ENCODE results near the gene DYNC1LI2. TPM values are rescaled to one million over a fixed set of nuclear protein-coding genes. Genes with fewer than 3 reads are reported as not detected.

Gene DYNC1LI2
- total and polyA plus RNA-seq, 3 experiments from 2014 or later = 35.0 to 53.8 (median 50.5) TPM

- Histone ChIP-seq H3K27me3 (ENCODE audit: insufficient read depth, low read length, poor library complexity, severe bottlenecking) (no peaks in the 10 kb centered on the region), H3K4me3 (ENCODE audit: low read length) (no peak overlapping the region), H3K36me3 (ENCODE audit: insufficient read depth, low read length) (no peaks in the 10 kb centered on the region), H3K9me3 (ENCODE audit: low read length) (no peaks in the 10 kb centered on the region), H3K27ac (ENCODE audit: low read depth, low read length) (no peak overlapping the region), H3K4me1 (ENCODE audit: insufficient read depth, low read length) (peaks cover 4% of the 10 kb centered on the region)
- Mint-ChIP-seq H3K9me3 (no peaks in the 10 kb centered on the region), H3K4me1 (peaks cover 2 to 7% (median 7%) of the 10 kb centered on the region in 3 donors), H3K27me3 (peaks cover 11% of the 10 kb centered on the region in 2 donors), H3K27ac (no peak overlapping the region), H3K36me3 (no peaks in the 10 kb centered on the region), H3K4me3 (no peak overlapping the region)
- DNase-seq = no peak
- ChIA-PET CTCF (no interaction called here), POLR2A (no interaction called here)
These were observed 49.9 kb downstream of the DYNC1LI2 start for GRCh38 chr16:66701516-66701915.

- POLR2A ChIA-PET = no interaction called here
- CTCF ChIA-PET = no interaction called here
- H3K4me3 ChIP-seq (ENCODE audit: low read length) = no peak overlapping the region
These were observed 50.4 kb downstream of the DYNC1LI2 start for GRCh38 chr16:66701026-66701425.

DNA sequence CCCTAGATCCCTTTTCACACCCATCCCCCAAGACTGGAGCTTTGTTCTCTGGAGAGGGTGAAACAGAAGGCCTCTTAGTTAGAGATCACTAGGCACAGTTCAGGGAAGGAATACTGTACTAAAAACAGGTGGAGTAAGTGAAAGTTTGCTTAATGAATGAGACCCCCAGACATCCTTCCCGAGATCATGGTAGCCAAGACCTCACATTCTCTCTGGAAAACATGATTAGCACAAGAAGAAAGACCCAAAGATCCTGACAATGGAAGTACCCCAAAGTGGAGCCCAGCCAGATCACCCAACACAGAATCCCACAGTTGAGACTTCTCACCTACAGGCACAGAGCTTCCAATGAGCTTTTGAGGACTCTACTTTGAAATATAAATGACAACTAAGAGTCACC is 51.5 kb downstream of the DYNC1LI2 start:
- Histone ChIP-seq H3K4me1 (ENCODE audit: insufficient read depth, low read length) (peaks cover 13% of the 10 kb centered on the region), H3K27me3 (ENCODE audit: insufficient read depth, low read length, poor library complexity, severe bottlenecking) (no peaks in the 10 kb centered on the region), H3K4me3 (ENCODE audit: low read length) (no peak overlapping the region), H3K27ac (ENCODE audit: low read depth, low read length) (no peak overlapping the region), H3K9me3 (ENCODE audit: low read length) (no peaks in the 10 kb centered on the region), H3K36me3 (ENCODE audit: insufficient read depth, low read length) (no peaks in the 10 kb centered on the region)
- ChIA-PET POLR2A (interaction anchor here (0.6 to 0.7 kb wide), 2 partner anchors 12 to 150 kb away, joined by 3 to 11 read pairs; no protein-coding TSS in a partner anchor), CTCF (interaction anchor here (1.7 kb wide), 1 partner anchor 294 kb away, joined by 3 read pairs; no protein-coding TSS in a partner anchor)
- Mint-ChIP-seq H3K9me3 (no peaks in the 10 kb centered on the region), H3K36me3 (no peaks in the 10 kb centered on the region), H3K27me3 (peaks cover 11% of the 10 kb centered on the region in 2 donors), H3K4me1 (peaks cover 5 to 17% (median 14%) of the 10 kb centered on the region in 3 donors), H3K27ac (no peak overlapping the region), H3K4me3 (peak overlapping the region in 1 of 7 donors; percentile 45)
- DNase-seq = no peak

More at GRCh38 chr16:66701026-66701425, 50.4 kb downstream of the DYNC1LI2 start:
- Histone ChIP-seq H3K36me3 (ENCODE audit: insufficient read depth, low read length) (no peaks in the 10 kb centered on the region), H3K27me3 (ENCODE audit: insufficient read depth, low read length, poor library complexity, severe bottlenecking) (no peaks in the 10 kb centered on the region), H3K27ac (ENCODE audit: low read depth, low read length) (no peak overlapping the region), H3K4me1 (ENCODE audit: insufficient read depth, low read length) (peaks cover 4% of the 10 kb centered on the region), H3K9me3 (ENCODE audit: low read length) (no peaks in the 10 kb centered on the region)
- no peak overlapping the region for H3K27ac Mint-ChIP-seq
- H3K27me3 Mint-ChIP-seq = peaks cover 11% of the 10 kb centered on the region in 2 donors
- H3K4me3 Mint-ChIP-seq = peak overlapping the region in 1 of 7 donors; percentile 22
- no peaks in the 10 kb centered on the region for H3K9me3 Mint-ChIP-seq
- DNase-seq = no peak
- no peaks in the 10 kb centered on the region for H3K36me3 Mint-ChIP-seq
- H3K4me1 Mint-ChIP-seq = peaks cover 2 to 7% (median 7%) of the 10 kb centered on the region in 3 donors

DNA sequence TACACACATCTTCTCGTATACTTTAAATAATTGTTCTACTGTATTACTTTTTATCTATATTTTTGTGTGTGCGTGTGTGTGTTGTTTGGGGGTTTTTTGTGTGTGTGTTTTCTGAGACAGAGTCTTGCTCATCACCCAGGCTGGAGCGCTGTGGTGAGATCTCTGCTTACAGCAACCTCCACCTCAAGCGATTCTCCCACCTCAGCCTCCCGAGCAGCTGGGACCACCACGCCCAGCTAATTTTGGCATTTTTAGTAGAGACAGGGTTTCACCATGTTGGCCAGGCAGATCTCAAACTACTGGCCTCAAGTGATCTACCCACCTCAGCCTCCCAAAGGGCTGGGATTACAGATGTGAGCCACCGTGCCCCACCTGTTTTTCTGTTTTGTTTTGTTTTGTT is 53.4 kb downstream of the DYNC1LI2 start:
- peak overlapping the region in 6 of 7 donors; percentile 61 to 92 (median 84) for H3K4me3 Mint-ChIP-seq
- peaks cover 8 to 13% of the 10 kb centered on the region in 2 donors for H3K27me3 Mint-ChIP-seq
- no peaks in the 10 kb centered on the region for H3K36me3 ChIP-seq (ENCODE audit: insufficient read depth, low read length)
- H3K9me3 Mint-ChIP-seq = no peaks in the 10 kb centered on the region
- no peak overlapping the region for H3K4me3 ChIP-seq (ENCODE audit: low read length)
- ChIA-PET CTCF (interaction anchor here (0.9 to 1.3 kb wide), 3 partner anchors 30 to 133 kb away, joined by 3 read pairs; partner anchors contain the start of genes DYNC1LI2 and NAE1), POLR2A (no interaction called here)
- H3K4me1 ChIP-seq (ENCODE audit: insufficient read depth, low read length) = peaks cover 13% of the 10 kb centered on the region
- DNase-seq = no peak
- H3K4me1 Mint-ChIP-seq = peaks cover 5 to 17% (median 14%) of the 10 kb centered on the region in 3 donors
- no peaks in the 10 kb centered on the region for H3K36me3 Mint-ChIP-seq
- no peaks in the 10 kb centered on the region for H3K27me3 ChIP-seq (ENCODE audit: insufficient read depth, low read length, poor library complexity, severe bottlenecking)
- H3K27ac Mint-ChIP-seq = no peak overlapping the region
- H3K27ac ChIP-seq (ENCODE audit: low read depth, low read length) = no peak overlapping the region
- H3K9me3 ChIP-seq (ENCODE audit: low read length) = no peaks in the 10 kb centered on the region

DNA sequence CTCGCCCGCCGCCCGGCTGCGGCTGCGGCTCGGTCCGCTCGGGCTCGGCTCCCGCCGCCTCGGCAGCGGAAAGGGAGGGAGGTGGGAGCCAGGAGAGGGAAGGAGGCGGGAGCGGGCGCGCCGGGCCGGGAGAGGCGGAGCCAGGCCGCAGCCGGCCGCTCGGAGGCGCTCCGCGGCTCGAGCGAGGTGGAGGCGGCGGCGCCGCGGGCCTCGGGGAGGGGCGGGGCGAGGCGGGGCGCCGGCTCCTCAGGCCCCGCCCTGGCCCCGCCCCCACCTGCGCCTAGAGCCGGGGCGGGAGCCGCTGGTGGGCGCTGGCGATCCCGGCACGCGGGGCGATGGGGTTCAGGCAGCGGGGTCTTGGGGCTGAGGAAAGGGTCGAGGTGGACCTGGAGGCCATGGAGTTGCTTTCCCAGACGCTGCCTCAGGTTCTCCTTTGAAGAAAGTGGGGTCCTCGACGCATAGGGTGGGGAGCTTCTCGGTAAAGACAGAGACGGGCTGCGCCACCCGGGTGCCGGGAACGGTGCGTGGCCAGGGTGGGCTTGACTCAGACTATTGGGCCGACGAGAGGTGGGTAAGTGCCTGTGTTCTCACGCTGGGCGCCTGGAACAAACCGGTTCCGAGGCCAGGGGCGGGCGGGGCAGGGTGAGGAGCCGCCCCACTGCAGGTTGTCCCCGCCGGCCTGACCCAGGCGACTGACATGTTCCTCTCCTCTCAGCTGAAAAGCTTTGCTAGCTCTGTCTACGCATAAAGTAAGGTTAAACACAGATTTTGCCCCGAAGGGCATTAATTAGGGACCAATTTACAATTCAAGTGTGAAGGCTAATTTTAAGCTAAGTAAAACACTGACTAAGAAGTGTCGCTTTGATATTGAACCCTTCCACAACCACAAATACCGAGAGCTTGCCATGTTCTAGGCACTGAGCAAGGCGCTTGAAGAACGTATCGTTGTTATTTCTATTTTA is 54.5 kb downstream of the DYNC1LI2 start, which contains the start of gene CMTM4:
Gene CMTM4, minus strand, starts transcription at position 75 of the 962 bp plus-strand sequence. CDS start 218 bp downstream, outside the sequence.
- Histone ChIP-seq H3K4me3 (ENCODE audit: low read length) (peak within 1 kb of the TSS; percentile 75), H3K9me3 (ENCODE audit: low read length) (no peaks in the 10 kb centered on the region), H3K27ac (ENCODE audit: low read depth, low read length) (peak within 1 kb of the TSS; percentile 9), H3K27me3 (ENCODE audit: insufficient read depth, low read length, poor library complexity, severe bottlenecking) (no peaks in the 10 kb centered on the region), H3K36me3 (ENCODE audit: insufficient read depth, low read length) (no peaks in the 10 kb centered on the region), H3K4me1 (ENCODE audit: insufficient read depth, low read length) (peaks cover 13% of the 10 kb centered on the region)
- Mint-ChIP-seq H3K27me3 (peaks cover 9 to 13% of the 10 kb centered on the region in 2 donors), H3K4me3 (peak within 1 kb of the TSS; percentile 82 to 92 (median 85)), H3K27ac (peak within 1 kb of the TSS in 4 of 8 donors; percentile 11 to 97 (median 56)), H3K36me3 (no peaks in the 10 kb centered on the region), H3K4me1 (peaks cover 5 to 17% (median 14%) of the 10 kb centered on the region in 3 donors), H3K9me3 (no peaks in the 10 kb centered on the region)
- peak; percentile 73 to 81 (median 75) for DNase-seq
- ChIA-PET CTCF (interaction anchor here (0.6 to 1.3 kb wide), 6 partner anchors 29 to 290 kb away, joined by 3 to 4 read pairs (median 3); partner anchors contain the start of gene NAE1), POLR2A (no interaction called here)

- H3K36me3 Mint-ChIP-seq = no peaks in the 10 kb centered on the region
- Histone ChIP-seq H3K36me3 (ENCODE audit: insufficient read depth, low read length) (no peaks in the 10 kb centered on the region), H3K27ac (ENCODE audit: low read depth, low read length) (peak overlapping the region; percentile 9), H3K4me1 (ENCODE audit: insufficient read depth, low read length) (peaks cover 13% of the 10 kb centered on the region), H3K9me3 (ENCODE audit: low read length) (no peaks in the 10 kb centered on the region), H3K27me3 (ENCODE audit: insufficient read depth, low read length, poor library complexity, severe bottlenecking) (no peaks in the 10 kb centered on the region), H3K4me3 (ENCODE audit: low read length) (peak overlapping the region; percentile 51)
- CTCF ChIA-PET = interaction anchor here (1.1 to 1.4 kb wide), 2 partner anchors 45 to 172 kb away, joined by 4 to 5 read pairs; no protein-coding TSS in a partner anchor
- H3K4me3 Mint-ChIP-seq = peak overlapping the region; percentile 73 to 90 (median 79)
- peak in 4 of 5 donors; percentile 1 to 54 (median 10) for DNase-seq
- POLR2A ChIA-PET = no interaction called here
- H3K9me3 Mint-ChIP-seq = no peaks in the 10 kb centered on the region
- H3K27ac Mint-ChIP-seq = peak overlapping the region in 2 of 8 donors; percentile 11 to 97
- H3K4me1 Mint-ChIP-seq = peaks cover 5 to 17% (median 14%) of the 10 kb centered on the region in 3 donors
- peaks cover 9 to 16% of the 10 kb centered on the region in 2 donors for H3K27me3 Mint-ChIP-seq
These were observed 55.3 kb downstream of the DYNC1LI2 start for GRCh38 chr16:66695935-66696668.

GRCh38 chr16:66695471-66695934 is 55.9 kb downstream of the DYNC1LI2 start:
- H3K27me3 Mint-ChIP-seq = peaks cover 9 to 17% of the 10 kb centered on the region in 2 donors
- H3K36me3 Mint-ChIP-seq = no peaks in the 10 kb centered on the region
- H3K36me3 ChIP-seq (ENCODE audit: insufficient read depth, low read length) = no peaks in the 10 kb centered on the region
- peak overlapping the region; percentile 9 for H3K27ac ChIP-seq (ENCODE audit: low read depth, low read length)
- peaks cover 3 to 17% (median 14%) of the 10 kb centered on the region in 3 donors for H3K4me1 Mint-ChIP-seq
- ChIA-PET POLR2A (no interaction called here), CTCF (interaction anchor here (1.1 to 1.4 kb wide), 2 partner anchors 44 to 173 kb away, joined by 4 to 5 read pairs; no protein-coding TSS in a partner anchor)
- peak overlapping the region; percentile 51 for H3K4me3 ChIP-seq (ENCODE audit: low read length)
- peak overlapping the region in 2 of 8 donors; percentile 11 to 97 for H3K27ac Mint-ChIP-seq
- H3K4me1 ChIP-seq (ENCODE audit: insufficient read depth, low read length) = peaks cover 13% of the 10 kb centered on the region
- H3K9me3 ChIP-seq (ENCODE audit: low read length) = no peaks in the 10 kb centered on the region
- peak overlapping the region; percentile 73 to 90 (median 79) for H3K4me3 Mint-ChIP-seq
- H3K27me3 ChIP-seq (ENCODE audit: insufficient read depth, low read length, poor library complexity, severe bottlenecking) = no peaks in the 10 kb centered on the region
- H3K9me3 Mint-ChIP-seq = no peaks in the 10 kb centered on the region
- DNase-seq = peak in 1 of 5 donors; percentile 24

All from CD8-positive, alpha-beta memory T cell (primary cell).